Hematopoietic multipotent progenitor cell treated with erythropoietin and hydrocortisone succinate and interleukin-3 and kit ligand, for 17 days (in vitro differentiated cells): ENCODE results near the gene MRPL11.

Source experiments
- DNase-seq: peaks from one replicate; pipeline ENCODE4 v3.0.0-alpha.2; 2015; ENCODE audit warnings: low spot score

The MRPL11 gene

GRCh38 chr11:66438504-66439466 lies at the start of gene MRPL11:
Gene MRPL11 (minus strand): TSS chr11:66438848. CDS start chr11:66438754, 94 bp downstream.
- DNase-seq, result peak; percentile 96

GRCh38 chr11:66484806-66485380 lies 46.2 kb upstream of the MRPL11 start:
- no peak for DNase-seq

- peak; percentile 91 for DNase-seq
These were observed 41.7 kb upstream of the MRPL11 start, which contains the start of gene DPP3 for GRCh38 chr11:66480117-66480938. Gene DPP3 (plus strand): TSS chr11:66480434. CDS start chr11:66482201, 1,767 bp downstream.

GRCh38 chr11:66479394-66480116 lies 40.9 kb upstream of the MRPL11 start:
- no peak for DNase-seq

GRCh38 chr11:66478729-66479393 lies 40.2 kb upstream of the MRPL11 start:
- DNase-seq, result peak; percentile 32

GRCh38 chr11:66477263-66478201 lies 38.9 kb upstream of the MRPL11 start:
- DNase-seq, result no peak

GRCh38 chr11:66476841-66477251 lies 38.2 kb upstream of the MRPL11 start:
- DNase-seq, result no peak

- DNase-seq, result no peak
These were observed 37.7 kb upstream of the MRPL11 start for GRCh38 chr11:66476173-66476840.

- no peak for DNase-seq
These were observed 36.9 kb upstream of the MRPL11 start for GRCh38 chr11:66475349-66476172.

GRCh38 chr11:66473608-66474515 lies 35.2 kb upstream of the MRPL11 start:
- DNase-seq, result no peak

- DNase-seq, result no peak
These were observed 34.5 kb upstream of the MRPL11 start for GRCh38 chr11:66473167-66473566.

GRCh38 chr11:66472054-66472453 lies 33.4 kb upstream of the MRPL11 start:
- DNase-seq, result no peak

- no peak for DNase-seq
These were observed 32.5 kb upstream of the MRPL11 start for GRCh38 chr11:66471142-66471541.

GRCh38 chr11:66470015-66470414 lies 31.4 kb upstream of the MRPL11 start:
- no peak for DNase-seq

- DNase-seq, result no peak
These were observed 30.8 kb upstream of the MRPL11 start for GRCh38 chr11:66469441-66469840.

- DNase-seq, result no peak
These were observed 30.0 kb upstream of the MRPL11 start for GRCh38 chr11:66468691-66469090.

- no peak for DNase-seq
These were observed 29.1 kb upstream of the MRPL11 start for GRCh38 chr11:66467756-66468155.
